WI38 (cell line): ENCODE data around the gene CDS2.

Source experiments
- H3K4me3 ChIP-seq: 2 replicates; pipeline ENCODE4 v1.5.1; 2011; ENCODE audit warnings: low read depth, mild to moderate bottlenecking, control low read depth, low read length
- TF ChIP-seq, protein P1 (sequence below): IDR thresholded peaks from 2 replicates; pipeline ENCODE4 v1.5.1; 2012; ENCODE audit warnings: low read depth, mild to moderate bottlenecking, control low read depth, low read length

CDS2 gene

DNA sequence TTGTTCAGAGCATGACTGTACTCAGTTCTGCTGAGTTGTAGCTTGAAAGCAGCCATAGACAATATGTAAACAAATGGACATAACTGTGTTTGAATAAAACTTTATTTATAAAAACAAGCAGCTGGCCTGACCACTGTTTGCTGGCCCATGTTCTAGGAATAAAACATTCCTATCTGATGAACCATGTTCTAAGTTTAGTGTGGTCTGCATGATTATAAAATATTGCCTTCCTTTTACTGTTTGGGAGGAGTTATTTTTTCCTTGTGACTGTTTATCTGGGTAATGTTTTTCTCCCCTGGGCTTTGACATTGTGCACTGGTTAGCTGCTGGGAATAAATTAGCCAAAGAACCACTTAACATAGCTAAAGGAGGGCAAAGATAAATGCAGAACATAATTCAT, 55.1 kb downstream of the CDS2 start:
- H3K4me3 ChIP-seq = no peak overlapping the region
- TF ChIP-seq, protein P1, sequence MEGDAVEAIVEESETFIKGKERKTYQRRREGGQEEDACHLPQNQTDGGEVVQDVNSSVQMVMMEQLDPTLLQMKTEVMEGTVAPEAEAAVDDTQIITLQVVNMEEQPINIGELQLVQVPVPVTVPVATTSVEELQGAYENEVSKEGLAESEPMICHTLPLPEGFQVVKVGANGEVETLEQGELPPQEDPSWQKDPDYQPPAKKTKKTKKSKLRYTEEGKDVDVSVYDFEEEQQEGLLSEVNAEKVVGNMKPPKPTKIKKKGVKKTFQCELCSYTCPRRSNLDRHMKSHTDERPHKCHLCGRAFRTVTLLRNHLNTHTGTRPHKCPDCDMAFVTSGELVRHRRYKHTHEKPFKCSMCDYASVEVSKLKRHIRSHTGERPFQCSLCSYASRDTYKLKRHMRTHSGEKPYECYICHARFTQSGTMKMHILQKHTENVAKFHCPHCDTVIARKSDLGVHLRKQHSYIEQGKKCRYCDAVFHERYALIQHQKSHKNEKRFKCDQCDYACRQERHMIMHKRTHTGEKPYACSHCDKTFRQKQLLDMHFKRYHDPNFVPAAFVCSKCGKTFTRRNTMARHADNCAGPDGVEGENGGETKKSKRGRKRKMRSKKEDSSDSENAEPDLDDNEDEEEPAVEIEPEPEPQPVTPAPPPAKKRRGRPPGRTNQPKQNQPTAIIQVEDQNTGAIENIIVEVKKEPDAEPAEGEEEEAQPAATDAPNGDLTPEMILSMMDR = no peak

DNA sequence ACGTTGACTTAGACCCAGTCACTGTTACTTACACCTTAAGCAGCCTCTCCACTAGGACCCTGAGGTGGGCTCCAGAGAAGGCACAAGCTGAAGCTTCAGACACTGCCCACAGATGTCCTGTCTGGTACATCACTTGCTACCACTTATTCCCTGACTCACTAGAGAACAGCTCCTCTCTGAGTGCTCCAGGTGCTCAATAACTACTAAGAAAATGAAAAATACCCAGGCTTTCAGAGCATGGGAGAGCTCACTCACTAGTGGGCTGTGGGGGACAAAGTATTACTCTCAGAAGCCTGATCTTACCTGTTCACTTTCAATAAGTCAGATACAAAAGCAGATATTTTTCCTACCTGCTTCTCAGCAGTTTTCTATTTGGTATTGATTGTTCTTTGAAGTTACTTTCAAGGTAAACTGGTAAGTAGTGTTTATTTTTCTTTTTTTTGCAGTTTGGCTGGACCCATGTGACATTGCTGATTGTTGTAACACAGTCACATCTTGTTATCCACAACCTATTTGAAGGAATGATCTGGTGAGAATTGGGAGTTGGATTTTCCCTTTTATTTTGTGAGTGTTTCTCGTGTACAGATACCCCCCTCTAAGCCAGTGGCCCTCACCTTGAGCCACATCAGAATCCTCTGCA, 55.9 kb downstream of the CDS2 start:
- TF ChIP-seq, protein P1 = no peak
- no peak overlapping the region for H3K4me3 ChIP-seq

DNA sequence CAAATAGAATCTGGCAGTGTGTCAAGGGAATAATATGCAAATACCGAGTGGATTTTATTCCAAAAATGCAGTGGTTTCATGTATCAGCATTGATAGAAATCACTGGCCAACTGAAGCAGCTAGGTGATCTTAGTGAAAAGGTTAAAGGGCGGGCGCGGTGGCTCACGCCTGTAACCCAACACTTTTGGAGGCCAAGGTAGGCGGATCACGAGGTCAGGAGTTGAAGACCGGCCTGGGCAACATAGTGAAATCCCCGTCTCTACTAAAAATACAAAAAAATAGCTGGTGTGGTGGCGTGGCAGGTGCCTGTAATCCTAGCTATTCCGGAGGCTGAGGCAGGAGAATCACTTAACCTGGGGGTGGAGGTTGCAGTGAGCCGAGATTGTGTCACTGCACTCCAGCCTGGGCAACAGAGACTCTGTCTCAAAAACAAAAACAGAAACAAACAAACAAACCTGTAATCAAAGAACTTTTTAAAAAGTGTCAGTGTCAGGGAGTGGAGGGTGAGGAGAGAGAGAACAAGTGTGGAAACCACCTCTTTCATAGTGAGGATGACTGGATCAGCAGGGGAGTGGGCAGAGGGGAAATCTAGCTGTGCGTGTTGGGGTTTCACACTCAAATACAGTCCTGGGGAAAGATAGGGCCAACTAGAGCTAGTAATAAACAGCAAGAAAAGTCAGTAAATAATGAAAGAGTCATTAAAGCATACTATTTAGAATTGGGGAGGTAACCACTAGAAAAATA, 57.1 kb downstream of the CDS2 start:
- no peak overlapping the region for H3K4me3 ChIP-seq
- TF ChIP-seq, protein P1 = no peak

DNA sequence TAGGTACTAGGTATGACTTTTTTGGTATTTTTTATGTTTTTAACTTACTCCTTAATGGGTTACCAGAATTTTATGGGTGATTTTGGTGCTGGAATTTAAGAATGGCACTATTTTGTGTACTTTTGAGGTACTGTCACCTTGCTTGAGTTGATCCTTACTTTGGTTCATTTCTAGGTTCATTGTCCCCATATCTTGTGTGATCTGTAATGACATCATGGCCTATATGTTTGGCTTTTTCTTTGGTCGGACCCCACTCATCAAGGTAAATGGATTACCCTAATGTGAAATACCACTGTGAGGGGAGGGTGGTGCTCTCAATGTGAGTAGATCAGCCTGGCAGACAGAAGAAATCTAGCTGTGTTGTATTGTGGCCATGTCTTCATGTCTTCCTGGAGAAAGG, 57.9 kb downstream of the CDS2 start:
- TF ChIP-seq, protein P1 = no peak

DNA sequence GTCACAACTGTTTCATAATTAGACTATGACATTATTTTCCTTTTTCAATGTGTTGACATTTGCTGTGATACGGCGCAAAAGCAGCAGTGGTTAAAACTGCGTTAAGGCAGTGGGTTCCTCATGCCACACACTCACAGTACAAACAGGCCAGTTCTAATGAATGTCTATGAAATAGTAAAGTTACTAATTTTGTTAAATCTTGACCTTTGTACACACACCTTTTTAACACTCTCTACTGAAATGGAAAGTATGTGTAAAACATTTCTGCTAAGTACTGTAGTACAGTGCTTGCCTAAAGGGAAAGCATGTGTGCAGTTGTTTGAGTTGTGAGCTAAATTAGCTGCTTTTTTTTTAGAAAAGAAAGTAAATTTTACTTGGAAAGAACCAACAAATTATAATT, 60.3 kb downstream of the CDS2 start:
- H3K4me3 ChIP-seq = no peak overlapping the region
- TF ChIP-seq, protein P1 = no peak

More for the DNA sequence above, 57.9 kb downstream of the CDS2 start:
- no peak overlapping the region for H3K4me3 ChIP-seq

DNA sequence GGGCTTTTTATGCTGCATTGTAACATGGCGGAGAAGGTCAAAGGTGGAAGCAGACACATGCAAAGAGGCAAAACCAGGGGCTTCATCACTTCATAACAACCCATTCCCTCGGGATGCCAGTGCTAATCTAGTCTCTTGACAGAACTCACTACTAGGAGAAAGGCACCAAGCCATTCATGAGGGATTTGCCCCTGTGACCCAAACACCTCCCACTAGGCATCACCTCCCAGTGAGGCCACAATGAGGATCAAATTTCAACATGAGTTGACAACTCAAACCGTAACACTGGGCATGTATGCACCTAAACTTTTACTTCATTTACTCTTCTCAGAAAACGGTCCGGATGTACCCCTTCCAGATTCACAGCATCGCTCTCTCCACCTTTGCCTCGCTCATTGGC, 61.9 kb downstream of the CDS2 start:
- no peak overlapping the region for H3K4me3 ChIP-seq
- TF ChIP-seq, protein P1 = no peak

DNA sequence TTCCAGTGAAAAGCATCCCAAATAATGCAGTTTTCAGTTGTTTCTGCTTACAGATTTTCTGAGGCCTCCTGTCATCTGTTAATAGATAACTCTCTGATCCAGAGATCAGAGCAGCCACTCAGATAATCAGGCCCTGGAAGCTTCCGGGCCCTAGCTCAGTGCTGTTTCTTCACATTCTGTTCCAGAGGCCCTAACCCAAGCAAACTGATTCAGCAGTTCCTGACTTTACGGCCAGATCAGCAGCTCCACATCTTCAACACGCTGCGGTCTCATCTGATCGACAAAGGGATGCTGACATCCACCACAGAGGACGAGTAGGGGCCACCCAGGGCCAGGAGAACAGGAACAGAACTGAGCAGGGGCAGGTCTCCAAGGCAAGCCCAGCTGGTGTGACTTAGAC, 63.1 kb downstream of the CDS2 start:
- TF ChIP-seq, protein P1 = no peak
- no peak overlapping the region for H3K4me3 ChIP-seq
